Measurements from ENCODE around the gene DNAJB5. TPM values are rescaled to one million over a fixed set of nuclear protein-coding genes. Genes with fewer than 3 reads are reported as not detected.

The DNAJB5 gene
- total RNA-seq, 1 donor from 2014 or later, result 27.3 TPM

- Histone ChIP-seq H3K4me3 (ENCODE audit: insufficient read depth, low read depth, low read length) (no peak overlapping the region), H3K79me2 (ENCODE audit: insufficient read depth, low read length) (no peaks in the 10 kb centered on the region), H3K27me3 (ENCODE audit: insufficient read depth, low read length) (peaks cover 70% of the 10 kb centered on the region), H3K4me2 (ENCODE audit: low read length) (no peak overlapping the region), H3K4me1 (ENCODE audit: insufficient read depth, low read length) (peaks cover 6% of the 10 kb centered on the region), H3K9me3 (ENCODE audit: insufficient read depth, low read depth, low read length) (no peaks in the 10 kb centered on the region), H3K27ac (ENCODE audit: low read depth, low read length) (no peak overlapping the region), H3K9ac (ENCODE audit: low read length) (no peak overlapping the region), H3K36me3 (ENCODE audit: insufficient read depth, low read length) (no peaks in the 10 kb centered on the region), H2AFZ (ENCODE audit: low read depth, low read length) (no peak overlapping the region), H4K20me1 (ENCODE audit: insufficient read depth, low read length) (no peaks in the 10 kb centered on the region)
- Mint-ChIP-seq H3K4me1 (ENCODE audit: low read depth, unreplicated experiment) (peaks cover 15% of the 10 kb centered on the region), H3K4me3 (ENCODE audit: unreplicated experiment) (no peak overlapping the region), H3K27ac (ENCODE audit: unreplicated experiment) (no peak overlapping the region), H3K36me3 (ENCODE audit: low read depth, unreplicated experiment) (no peaks in the 10 kb centered on the region), H3K27me3 (ENCODE audit: low read depth, unreplicated experiment) (peaks cover 46% of the 10 kb centered on the region), H3K9me3 (ENCODE audit: unreplicated experiment) (peaks cover 3% of the 10 kb centered on the region)
- no peak for TF ChIP-seq CTCF (IDR thresholded peaks at IDR 0.05; ENCODE audit: insufficient read depth, low read depth, low read length)
- TF ChIP-seq EZH2 (IDR thresholded peaks at IDR 0.05; ENCODE audit: insufficient read depth, low read length), result no peak
- DNase-seq (ENCODE audit: low read depth), result no peak
- no peak for FAIRE-seq
These were observed 30.1 kb upstream of the DNAJB5 start for GRCh38 chr9:34959461-34959860.

GRCh38 chr9:34961574-34962490, 27.7 kb upstream of the DNAJB5 start:
- no peak overlapping the region for H3K4me3 ChIP-seq (ENCODE audit: insufficient read depth, low read depth, low read length)
- Mint-ChIP-seq H3K27me3 (ENCODE audit: low read depth, unreplicated experiment) (peaks cover 33% of the 10 kb centered on the region), H3K36me3 (ENCODE audit: low read depth, unreplicated experiment) (no peaks in the 10 kb centered on the region), H3K4me3 (ENCODE audit: unreplicated experiment) (peak overlapping the region; percentile 35), H3K27ac (ENCODE audit: unreplicated experiment) (peak overlapping the region; percentile 48), H3K4me1 (ENCODE audit: low read depth, unreplicated experiment) (peaks cover 15% of the 10 kb centered on the region), H3K9me3 (ENCODE audit: unreplicated experiment) (peaks cover 3% of the 10 kb centered on the region)
- TF ChIP-seq EZH2 (IDR thresholded peaks at IDR 0.05; ENCODE audit: insufficient read depth, low read length) (no peak), CTCF (IDR thresholded peaks at IDR 0.05; ENCODE audit: insufficient read depth, low read depth, low read length) (no peak)
- no peak overlapping the region for H3K27ac ChIP-seq (ENCODE audit: low read depth, low read length)
- H2AFZ ChIP-seq (ENCODE audit: low read depth, low read length), result no peak overlapping the region
- H3K4me2 ChIP-seq (ENCODE audit: low read length), result no peak overlapping the region
- H3K4me1 ChIP-seq (ENCODE audit: insufficient read depth, low read length), result peaks cover 6% of the 10 kb centered on the region
- no peaks in the 10 kb centered on the region for H3K36me3 ChIP-seq (ENCODE audit: insufficient read depth, low read length)
- DNase-seq (ENCODE audit: low read depth), result peak; percentile 54
- H3K79me2 ChIP-seq (ENCODE audit: insufficient read depth, low read length), result no peaks in the 10 kb centered on the region
- no peaks in the 10 kb centered on the region for H4K20me1 ChIP-seq (ENCODE audit: insufficient read depth, low read length)
- no peak overlapping the region for H3K9ac ChIP-seq (ENCODE audit: low read length)
- no peak for FAIRE-seq
- peaks cover 74% of the 10 kb centered on the region for H3K27me3 ChIP-seq (ENCODE audit: insufficient read depth, low read length)
- H3K9me3 ChIP-seq (ENCODE audit: insufficient read depth, low read depth, low read length), result no peaks in the 10 kb centered on the region

- Histone ChIP-seq H3K27ac (ENCODE audit: low read depth, low read length) (no peak overlapping the region), H3K4me3 (ENCODE audit: insufficient read depth, low read depth, low read length) (no peak overlapping the region), H3K36me3 (ENCODE audit: insufficient read depth, low read length) (no peaks in the 10 kb centered on the region), H3K9ac (ENCODE audit: low read length) (no peak overlapping the region), H3K79me2 (ENCODE audit: insufficient read depth, low read length) (no peaks in the 10 kb centered on the region), H3K9me3 (ENCODE audit: insufficient read depth, low read depth, low read length) (no peaks in the 10 kb centered on the region), H3K27me3 (ENCODE audit: insufficient read depth, low read length) (peaks cover 67% of the 10 kb centered on the region), H3K4me1 (ENCODE audit: insufficient read depth, low read length) (peaks cover 6% of the 10 kb centered on the region), H2AFZ (ENCODE audit: low read depth, low read length) (no peak overlapping the region), H4K20me1 (ENCODE audit: insufficient read depth, low read length) (no peaks in the 10 kb centered on the region), H3K4me2 (ENCODE audit: low read length) (no peak overlapping the region)
- no peak for DNase-seq (ENCODE audit: low read depth)
- TF ChIP-seq EZH2 (IDR thresholded peaks at IDR 0.05; ENCODE audit: insufficient read depth, low read length) (no peak), CTCF (IDR thresholded peaks at IDR 0.05; ENCODE audit: insufficient read depth, low read depth, low read length) (no peak)
- peaks cover 3% of the 10 kb centered on the region for H3K9me3 Mint-ChIP-seq (ENCODE audit: unreplicated experiment)
- no peak overlapping the region for H3K4me3 Mint-ChIP-seq (ENCODE audit: unreplicated experiment)
- peaks cover 29% of the 10 kb centered on the region for H3K27me3 Mint-ChIP-seq (ENCODE audit: low read depth, unreplicated experiment)
- H3K4me1 Mint-ChIP-seq (ENCODE audit: low read depth, unreplicated experiment), result peaks cover 15% of the 10 kb centered on the region
- FAIRE-seq, result no peak
- H3K36me3 Mint-ChIP-seq (ENCODE audit: low read depth, unreplicated experiment), result no peaks in the 10 kb centered on the region
- H3K27ac Mint-ChIP-seq (ENCODE audit: unreplicated experiment), result no peak overlapping the region
These were observed 27.0 kb upstream of the DNAJB5 start for GRCh38 chr9:34962546-34962945.
